ENCODE data around the gene P2RX7.

The P2RX7 gene

GRCh38 chr12:121236776-121237175 lies 104.1 kb downstream of the P2RX7 start (continued):
- TF ChIP-seq, protein P1, sequence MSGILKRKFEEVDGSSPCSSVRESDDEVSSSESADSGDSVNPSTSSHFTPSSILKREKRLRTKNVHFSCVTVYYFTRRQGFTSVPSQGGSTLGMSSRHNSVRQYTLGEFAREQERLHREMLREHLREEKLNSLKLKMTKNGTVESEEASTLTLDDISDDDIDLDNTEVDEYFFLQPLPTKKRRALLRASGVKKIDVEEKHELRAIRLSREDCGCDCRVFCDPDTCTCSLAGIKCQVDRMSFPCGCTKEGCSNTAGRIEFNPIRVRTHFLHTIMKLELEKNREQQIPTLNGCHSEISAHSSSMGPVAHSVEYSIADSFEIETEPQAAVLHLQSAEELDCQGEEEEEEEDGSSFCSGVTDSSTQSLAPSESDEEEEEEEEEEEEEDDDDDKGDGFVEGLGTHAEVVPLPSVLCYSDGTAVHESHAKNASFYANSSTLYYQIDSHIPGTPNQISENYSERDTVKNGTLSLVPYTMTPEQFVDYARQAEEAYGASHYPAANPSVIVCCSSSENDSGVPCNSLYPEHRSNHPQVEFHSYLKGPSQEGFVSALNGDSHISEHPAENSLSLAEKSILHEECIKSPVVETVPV (CRISPR knock-in tag; IDR thresholded peaks at IDR 0.05) = no peak
- TF ChIP-seq SNAI2 (CRISPR knock-in tag; IDR thresholded peaks at IDR 0.05) = no peak

- TF ChIP-seq, protein P2, sequence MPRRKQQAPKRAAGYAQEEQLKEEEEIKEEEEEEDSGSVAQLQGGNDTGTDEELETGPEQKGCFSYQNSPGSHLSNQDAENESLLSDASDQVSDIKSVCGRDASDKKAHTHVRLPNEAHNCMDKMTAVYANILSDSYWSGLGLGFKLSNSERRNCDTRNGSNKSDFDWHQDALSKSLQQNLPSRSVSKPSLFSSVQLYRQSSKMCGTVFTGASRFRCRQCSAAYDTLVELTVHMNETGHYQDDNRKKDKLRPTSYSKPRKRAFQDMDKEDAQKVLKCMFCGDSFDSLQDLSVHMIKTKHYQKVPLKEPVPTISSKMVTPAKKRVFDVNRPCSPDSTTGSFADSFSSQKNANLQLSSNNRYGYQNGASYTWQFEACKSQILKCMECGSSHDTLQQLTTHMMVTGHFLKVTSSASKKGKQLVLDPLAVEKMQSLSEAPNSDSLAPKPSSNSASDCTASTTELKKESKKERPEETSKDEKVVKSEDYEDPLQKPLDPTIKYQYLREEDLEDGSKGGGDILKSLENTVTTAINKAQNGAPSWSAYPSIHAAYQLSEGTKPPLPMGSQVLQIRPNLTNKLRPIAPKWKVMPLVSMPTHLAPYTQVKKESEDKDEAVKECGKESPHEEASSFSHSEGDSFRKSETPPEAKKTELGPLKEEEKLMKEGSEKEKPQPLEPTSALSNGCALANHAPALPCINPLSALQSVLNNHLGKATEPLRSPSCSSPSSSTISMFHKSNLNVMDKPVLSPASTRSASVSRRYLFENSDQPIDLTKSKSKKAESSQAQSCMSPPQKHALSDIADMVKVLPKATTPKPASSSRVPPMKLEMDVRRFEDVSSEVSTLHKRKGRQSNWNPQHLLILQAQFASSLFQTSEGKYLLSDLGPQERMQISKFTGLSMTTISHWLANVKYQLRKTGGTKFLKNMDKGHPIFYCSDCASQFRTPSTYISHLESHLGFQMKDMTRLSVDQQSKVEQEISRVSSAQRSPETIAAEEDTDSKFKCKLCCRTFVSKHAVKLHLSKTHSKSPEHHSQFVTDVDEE (CRISPR knock-in tag; IDR thresholded peaks at IDR 0.05) = no peak
- TF ChIP-seq ISL1 (CRISPR knock-in tag; IDR thresholded peaks at IDR 0.05) = 0 out of 2 replicates have a peak, but pooled peaks have one; percentile 20
- ATAC-seq = no peak; the same call in 2 of the 3 replicates
These were observed 104.7 kb downstream of the P2RX7 start for GRCh38 chr12:121237415-121237814.

Measured in SK-N-SH treated with all-trans-retinoic acid at 6 μM for 48 hours (cell line).